ENCODE data around the gene CLEC10A.
"Not testable (repeated sequence)": the region's sequence is repeated elsewhere in the genome, so short reads cannot be mapped to it uniquely, and the experiment has no call there.

Gene CLEC10A

DNA sequence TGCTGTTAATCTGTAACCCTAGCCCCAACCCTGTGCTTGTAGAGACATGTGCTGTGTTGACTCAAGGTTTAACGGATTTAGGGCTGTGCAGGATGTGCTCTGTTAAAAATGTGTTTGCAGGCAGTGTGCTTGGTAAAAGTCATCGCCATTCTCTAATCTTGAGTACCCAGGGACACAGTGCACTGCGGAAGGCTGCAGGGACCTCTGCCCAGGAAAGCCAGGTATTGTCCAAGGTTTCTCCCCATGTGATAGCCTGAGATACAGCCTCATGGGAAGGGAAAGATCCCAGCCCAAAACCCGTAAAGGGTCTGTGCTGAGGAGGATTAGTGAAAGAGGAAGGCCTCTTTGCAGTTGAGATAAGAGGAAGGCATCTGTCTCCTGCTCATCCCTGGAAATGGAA, 8.4 kb upstream of the CLEC10A start:
- H3K4me3 ChIP-seq (ENCODE audit: low read length) = not testable (repeated sequence)

DNA sequence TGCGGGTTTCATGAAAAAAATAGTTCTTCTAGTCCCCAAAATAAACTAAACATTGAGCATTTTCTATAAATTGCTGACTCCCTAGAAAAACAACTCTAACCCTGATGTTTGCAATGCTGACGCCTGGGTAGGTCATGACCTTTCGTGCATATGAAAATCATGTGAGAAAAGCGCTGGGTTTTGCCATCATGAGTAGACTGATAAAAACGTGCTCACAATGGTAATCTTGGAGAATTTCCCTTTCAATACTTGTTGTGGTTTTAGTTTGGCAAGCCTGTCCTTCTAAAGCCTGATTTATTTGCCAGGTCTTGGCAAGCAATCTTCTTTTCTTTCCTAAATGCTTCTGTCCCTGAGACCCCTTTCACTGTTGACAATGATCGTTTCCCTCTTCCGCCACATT, 4.0 kb upstream of the CLEC10A start:
- Histone ChIP-seq H3K36me3 (replicated peaks; ENCODE audit: insufficient read depth, low read length) (no peaks in the 10 kb centered on the region), H3K79me2 (ENCODE audit: low read length) (no peaks in the 10 kb centered on the region), H3K4me2 (ENCODE audit: low read depth, low read length) (no peak overlapping the region), H3K9me2 (replicated peaks; ENCODE audit: insufficient read depth, low read length) (no peaks in the 10 kb centered on the region), H2AFZ (ENCODE audit: low read length) (no peak overlapping the region), H3K9ac (ENCODE audit: low read length) (no peak overlapping the region), H4K20me1 (ENCODE audit: insufficient read depth, low read length) (no peaks in the 10 kb centered on the region), H3K27me3 (replicated peaks; ENCODE audit: insufficient read depth, low read length) (peaks cover 76% of the 10 kb centered on the region), H3K4me3 (ENCODE audit: low read length) (no peak overlapping the region), H3K27ac (ENCODE audit: low read length) (no peak overlapping the region), H3F3A (ENCODE audit: insufficient read depth, low read length) (no peaks in the 10 kb centered on the region; the same call in 1 of the 2 replicates), H3K9me3 (replicated peaks; ENCODE audit: insufficient read depth, low read length) (no peaks in the 10 kb centered on the region), H3K4me1 (ENCODE audit: low read length) (peaks cover 5% of the 10 kb centered on the region; the same call in 1 of the 2 replicates)
- TF ChIP-seq EZH2 (optimal IDR thresholded peaks at IDR 0.05; ENCODE audit: low read depth, low read length) (no peak), EZH2phosphoT487 (IDR thresholded peaks at IDR 0.05; ENCODE audit: low read length) (no peak)
- TF ChIP-seq, protein P1, sequence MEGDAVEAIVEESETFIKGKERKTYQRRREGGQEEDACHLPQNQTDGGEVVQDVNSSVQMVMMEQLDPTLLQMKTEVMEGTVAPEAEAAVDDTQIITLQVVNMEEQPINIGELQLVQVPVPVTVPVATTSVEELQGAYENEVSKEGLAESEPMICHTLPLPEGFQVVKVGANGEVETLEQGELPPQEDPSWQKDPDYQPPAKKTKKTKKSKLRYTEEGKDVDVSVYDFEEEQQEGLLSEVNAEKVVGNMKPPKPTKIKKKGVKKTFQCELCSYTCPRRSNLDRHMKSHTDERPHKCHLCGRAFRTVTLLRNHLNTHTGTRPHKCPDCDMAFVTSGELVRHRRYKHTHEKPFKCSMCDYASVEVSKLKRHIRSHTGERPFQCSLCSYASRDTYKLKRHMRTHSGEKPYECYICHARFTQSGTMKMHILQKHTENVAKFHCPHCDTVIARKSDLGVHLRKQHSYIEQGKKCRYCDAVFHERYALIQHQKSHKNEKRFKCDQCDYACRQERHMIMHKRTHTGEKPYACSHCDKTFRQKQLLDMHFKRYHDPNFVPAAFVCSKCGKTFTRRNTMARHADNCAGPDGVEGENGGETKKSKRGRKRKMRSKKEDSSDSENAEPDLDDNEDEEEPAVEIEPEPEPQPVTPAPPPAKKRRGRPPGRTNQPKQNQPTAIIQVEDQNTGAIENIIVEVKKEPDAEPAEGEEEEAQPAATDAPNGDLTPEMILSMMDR (IDR thresholded peaks at IDR 0.05; ENCODE audit: low read length) = no peak
- peak; percentile 19 for DNase-seq

More for the DNA sequence above, 8.4 kb upstream of the CLEC10A start:
- H3K4me2 ChIP-seq (ENCODE audit: low read depth, low read length); H4K20me1 ChIP-seq (ENCODE audit: insufficient read depth, low read length); H3K9ac ChIP-seq (ENCODE audit: low read length); H3K4me1 ChIP-seq (ENCODE audit: low read length); H3K9me2 ChIP-seq (replicated peaks; ENCODE audit: insufficient read depth, low read length); H3K9me3 ChIP-seq (replicated peaks; ENCODE audit: insufficient read depth, low read length); H3K27ac ChIP-seq (ENCODE audit: low read length); H2AFZ ChIP-seq (ENCODE audit: low read length); H3F3A ChIP-seq (ENCODE audit: insufficient read depth, low read length); DNase-seq; H3K79me2 ChIP-seq (ENCODE audit: low read length); H3K36me3 ChIP-seq (replicated peaks; ENCODE audit: insufficient read depth, low read length): not testable (repeated sequence)
- H3K27me3 ChIP-seq (replicated peaks; ENCODE audit: insufficient read depth, low read length) = peaks cover 69% of the 10 kb centered on the region

DNA sequence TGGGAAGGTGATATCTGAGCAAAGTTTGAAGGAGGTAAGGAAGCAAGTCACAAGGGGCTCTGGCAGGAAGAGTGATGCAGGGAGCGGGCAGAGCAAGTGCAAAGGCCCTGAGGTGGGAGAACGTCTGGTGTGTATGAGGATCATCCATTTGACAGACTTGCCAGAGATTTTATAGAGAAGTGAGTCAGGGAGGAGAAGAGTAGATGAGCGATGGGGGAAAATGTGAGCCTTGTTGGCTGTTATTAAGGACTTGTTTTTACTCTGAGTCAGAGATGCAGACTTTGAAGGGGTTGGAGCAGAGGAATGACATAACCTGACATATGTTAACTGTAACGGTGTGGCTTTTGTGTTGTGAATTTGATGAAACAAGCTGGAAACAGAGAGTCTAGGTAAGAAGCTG, 3.5 kb upstream of the CLEC10A start:
- H3K79me2 ChIP-seq (ENCODE audit: low read length) = no peaks in the 10 kb centered on the region
- no peak overlapping the region for H2AFZ ChIP-seq (ENCODE audit: low read length)
- no peak for DNase-seq
- H3K4me2 ChIP-seq (ENCODE audit: low read depth, low read length) = no peak overlapping the region
- TF ChIP-seq EZH2 (optimal IDR thresholded peaks at IDR 0.05; ENCODE audit: low read depth, low read length) = no peak
- no peak for TF ChIP-seq EZH2phosphoT487 (IDR thresholded peaks at IDR 0.05; ENCODE audit: low read length)
- TF ChIP-seq, protein P1 (IDR thresholded peaks at IDR 0.05; ENCODE audit: low read length) = no peak
- peaks cover 80% of the 10 kb centered on the region for H3K27me3 ChIP-seq (replicated peaks; ENCODE audit: insufficient read depth, low read length)
- no peaks in the 10 kb centered on the region; the same call in 1 of the 2 replicates for H3F3A ChIP-seq (ENCODE audit: insufficient read depth, low read length)
- H3K27ac ChIP-seq (ENCODE audit: low read length) = no peak overlapping the region
- H4K20me1 ChIP-seq (ENCODE audit: insufficient read depth, low read length) = no peaks in the 10 kb centered on the region
- H3K4me1 ChIP-seq (ENCODE audit: low read length) = peaks cover 5% of the 10 kb centered on the region; the same call in 1 of the 2 replicates
- H3K9me3 ChIP-seq (replicated peaks; ENCODE audit: insufficient read depth, low read length) = no peaks in the 10 kb centered on the region
- H3K9ac ChIP-seq (ENCODE audit: low read length) = no peak overlapping the region
- H3K9me2 ChIP-seq (replicated peaks; ENCODE audit: insufficient read depth, low read length) = no peaks in the 10 kb centered on the region
- H3K36me3 ChIP-seq (replicated peaks; ENCODE audit: insufficient read depth, low read length) = no peaks in the 10 kb centered on the region
- H3K4me3 ChIP-seq (ENCODE audit: low read length) = no peak overlapping the region

DNA sequence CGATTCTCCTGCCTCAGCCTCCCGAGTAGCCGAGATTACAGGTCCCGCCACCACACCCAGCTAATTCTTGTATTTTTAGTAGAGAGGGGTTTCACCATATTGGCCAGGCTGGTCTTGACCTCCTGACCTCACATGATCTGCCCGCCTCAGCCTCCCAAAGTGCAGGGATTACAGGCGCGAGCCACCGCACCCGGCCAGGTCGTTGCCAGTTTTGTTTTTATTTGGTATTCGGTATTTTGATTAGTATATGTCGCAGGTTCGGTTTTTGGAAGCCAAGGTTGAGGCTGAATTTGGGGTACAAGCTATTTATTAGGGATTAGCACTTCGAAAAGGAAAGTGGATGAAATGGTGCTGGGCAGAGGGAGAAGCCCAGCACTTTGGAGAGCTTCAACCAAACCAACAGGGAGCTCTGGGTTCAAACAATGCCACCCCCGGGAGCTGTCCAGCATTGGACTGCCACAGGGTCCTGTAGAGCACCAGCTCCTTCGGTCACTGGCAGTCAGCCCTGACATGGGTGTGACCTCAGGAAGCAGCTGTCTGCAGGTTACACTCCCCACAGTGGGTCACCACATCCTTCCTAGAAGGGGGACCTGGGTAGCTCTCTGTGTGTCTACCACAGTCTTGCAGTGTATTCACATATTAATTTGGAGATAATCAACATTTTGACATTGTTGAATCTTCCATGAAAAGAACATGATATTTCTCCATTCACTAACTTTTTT, 1.5 kb upstream of the CLEC10A start:
- H3K9me3 ChIP-seq (replicated peaks; ENCODE audit: insufficient read depth, low read length) = no peaks in the 10 kb centered on the region
- no peak overlapping the region for H3K4me3 ChIP-seq (ENCODE audit: low read length)
- no peak overlapping the region for H3K27ac ChIP-seq (ENCODE audit: low read length)
- no peaks in the 10 kb centered on the region for H3K79me2 ChIP-seq (ENCODE audit: low read length)
- no peak overlapping the region for H3K9ac ChIP-seq (ENCODE audit: low read length)
- no peak overlapping the region for H2AFZ ChIP-seq (ENCODE audit: low read length)
- H3K9me2 ChIP-seq (replicated peaks; ENCODE audit: insufficient read depth, low read length) = no peaks in the 10 kb centered on the region
- TF ChIP-seq, protein P1 (IDR thresholded peaks at IDR 0.05; ENCODE audit: low read length) = no peak
- DNase-seq = peak; percentile 21
- peaks cover 5% of the 10 kb centered on the region; the same call in 1 of the 2 replicates for H3K4me1 ChIP-seq (ENCODE audit: low read length)
- no peaks in the 10 kb centered on the region; the same call in 1 of the 2 replicates for H3F3A ChIP-seq (ENCODE audit: insufficient read depth, low read length)
- peaks cover 72% of the 10 kb centered on the region for H3K27me3 ChIP-seq (replicated peaks; ENCODE audit: insufficient read depth, low read length)
- H3K36me3 ChIP-seq (replicated peaks; ENCODE audit: insufficient read depth, low read length) = no peaks in the 10 kb centered on the region
- H3K4me2 ChIP-seq (ENCODE audit: low read depth, low read length) = no peak overlapping the region
- H4K20me1 ChIP-seq (ENCODE audit: insufficient read depth, low read length) = no peaks in the 10 kb centered on the region
